Measurements from ENCODE around the gene ARPC5L.

Gene ARPC5L

DNA sequence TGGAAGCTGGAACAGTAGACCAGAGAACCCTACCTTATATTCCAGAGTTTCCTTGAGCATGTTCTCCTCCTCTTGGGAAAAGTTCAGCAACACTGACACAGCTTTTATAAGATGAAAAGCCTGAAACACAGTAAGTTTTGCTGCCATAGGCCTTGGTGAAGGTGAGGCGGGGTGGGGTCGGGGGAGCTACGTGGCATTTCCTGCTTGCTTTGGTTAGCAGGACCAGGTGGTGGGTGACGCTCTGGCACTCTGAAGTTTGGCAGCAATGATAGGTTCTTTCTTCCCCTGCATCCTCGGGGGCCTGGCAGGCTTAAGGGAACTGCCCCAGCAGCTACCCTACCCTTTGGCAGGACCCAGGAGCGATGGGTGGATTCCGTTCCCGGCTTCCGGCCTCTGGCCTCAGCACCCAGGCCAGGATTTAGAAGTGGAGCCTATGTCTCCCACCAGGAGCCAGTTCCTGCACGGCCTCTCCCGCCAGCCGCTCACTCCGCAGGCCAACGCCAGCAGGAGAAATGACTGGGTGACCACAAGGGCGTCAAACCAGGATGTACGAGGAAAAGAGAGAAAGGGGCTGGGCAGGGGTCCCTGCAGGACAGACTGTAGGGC lies 19.3 kb downstream of the ARPC5L start:
- H3K4me3 ChIP-seq (ENCODE audit: low read depth, low read length): no peak overlapping the region
- no peak for DNase-seq (ENCODE audit: low read depth)
- in situ Hi-C loops (cut with HindIII; ENCODE audit: low sequenced_read_pairs): no loop called here
- TF ChIP-seq, protein P1, sequence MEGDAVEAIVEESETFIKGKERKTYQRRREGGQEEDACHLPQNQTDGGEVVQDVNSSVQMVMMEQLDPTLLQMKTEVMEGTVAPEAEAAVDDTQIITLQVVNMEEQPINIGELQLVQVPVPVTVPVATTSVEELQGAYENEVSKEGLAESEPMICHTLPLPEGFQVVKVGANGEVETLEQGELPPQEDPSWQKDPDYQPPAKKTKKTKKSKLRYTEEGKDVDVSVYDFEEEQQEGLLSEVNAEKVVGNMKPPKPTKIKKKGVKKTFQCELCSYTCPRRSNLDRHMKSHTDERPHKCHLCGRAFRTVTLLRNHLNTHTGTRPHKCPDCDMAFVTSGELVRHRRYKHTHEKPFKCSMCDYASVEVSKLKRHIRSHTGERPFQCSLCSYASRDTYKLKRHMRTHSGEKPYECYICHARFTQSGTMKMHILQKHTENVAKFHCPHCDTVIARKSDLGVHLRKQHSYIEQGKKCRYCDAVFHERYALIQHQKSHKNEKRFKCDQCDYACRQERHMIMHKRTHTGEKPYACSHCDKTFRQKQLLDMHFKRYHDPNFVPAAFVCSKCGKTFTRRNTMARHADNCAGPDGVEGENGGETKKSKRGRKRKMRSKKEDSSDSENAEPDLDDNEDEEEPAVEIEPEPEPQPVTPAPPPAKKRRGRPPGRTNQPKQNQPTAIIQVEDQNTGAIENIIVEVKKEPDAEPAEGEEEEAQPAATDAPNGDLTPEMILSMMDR (IDR thresholded peaks at IDR 0.05; ENCODE audit: low read depth, low read length, missing control alignments): no peak

DNA sequence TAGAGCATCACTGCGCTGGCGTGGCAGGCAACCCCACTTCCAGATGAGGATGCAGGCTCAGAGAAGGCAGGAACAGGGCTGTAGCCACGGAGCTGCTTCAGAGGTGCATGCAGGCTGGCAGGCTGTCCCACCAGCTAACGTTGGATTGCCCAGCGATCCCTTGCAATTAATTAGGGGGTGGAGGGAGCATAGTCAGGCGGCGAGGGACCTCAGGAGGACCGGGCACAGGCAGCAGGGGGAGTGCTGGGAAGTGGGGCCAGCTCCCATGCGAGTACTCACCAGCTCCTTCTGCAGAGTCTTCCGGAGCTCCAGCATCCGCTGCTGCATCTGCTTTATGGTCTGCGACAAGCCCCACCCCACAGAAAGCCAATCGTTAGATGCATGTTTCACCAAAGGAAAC lies 20.3 kb downstream of the ARPC5L start:
- TF ChIP-seq, protein P1 (IDR thresholded peaks at IDR 0.05; ENCODE audit: low read depth, low read length, missing control alignments): no peak
- in situ Hi-C loops (cut with HindIII; ENCODE audit: low sequenced_read_pairs): no loop called here
- no peak overlapping the region for H3K4me3 ChIP-seq (ENCODE audit: low read depth, low read length)
- DNase-seq (ENCODE audit: low read depth): no peak

DNA sequence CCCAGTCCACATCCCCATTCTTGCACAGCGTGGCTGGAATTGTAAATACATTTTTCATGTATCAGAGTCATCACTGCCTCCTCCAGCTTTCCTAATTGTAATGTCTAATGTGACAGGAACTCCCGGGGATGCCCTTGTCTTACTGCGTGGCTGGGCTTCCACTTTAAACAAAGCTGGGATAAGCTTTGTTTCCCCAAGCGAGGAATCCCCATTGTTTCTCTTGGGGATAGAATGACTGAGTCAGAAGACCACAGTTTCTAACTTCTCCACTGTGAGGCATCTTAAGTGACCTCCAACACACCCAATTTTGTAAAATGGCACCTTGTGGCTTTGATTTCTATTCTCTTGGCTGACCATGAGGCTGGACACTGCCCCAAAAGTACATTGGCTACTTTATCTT lies 22.4 kb downstream of the ARPC5L start:
- in situ Hi-C loops (cut with HindIII; ENCODE audit: low sequenced_read_pairs): no loop called here
- H3K4me3 ChIP-seq (ENCODE audit: low read depth, low read length): no peak overlapping the region
- TF ChIP-seq, protein P1 (IDR thresholded peaks at IDR 0.05; ENCODE audit: low read depth, low read length, missing control alignments): no peak
- peak; percentile 55 for DNase-seq (ENCODE audit: low read depth)

DNA sequence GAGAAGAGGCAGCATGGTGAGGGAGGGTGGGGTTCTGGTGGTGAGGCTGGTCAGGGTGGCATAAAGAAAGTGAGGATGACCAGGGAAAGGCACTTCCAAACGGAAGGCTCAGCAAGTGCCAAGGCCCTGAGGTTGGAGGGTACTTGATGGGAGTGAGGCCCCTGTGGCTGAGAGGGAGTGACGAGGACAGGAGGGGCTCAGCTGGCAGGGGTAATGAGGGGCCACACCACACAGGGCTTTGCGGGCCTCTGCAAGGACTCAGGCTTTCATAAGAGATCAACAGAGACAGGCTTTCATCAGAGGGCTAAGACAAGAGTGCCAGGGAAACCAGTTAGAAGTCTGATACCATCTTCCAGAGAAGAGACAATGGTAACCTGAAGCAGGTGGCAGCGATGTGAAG lies 23.6 kb downstream of the ARPC5L start:
- no peak overlapping the region for H3K4me3 ChIP-seq (ENCODE audit: low read depth, low read length)
- DNase-seq (ENCODE audit: low read depth): no peak
- in situ Hi-C loops (cut with HindIII; ENCODE audit: low sequenced_read_pairs): no loop called here
- TF ChIP-seq, protein P1 (IDR thresholded peaks at IDR 0.05; ENCODE audit: low read depth, low read length, missing control alignments): no peak

DNA sequence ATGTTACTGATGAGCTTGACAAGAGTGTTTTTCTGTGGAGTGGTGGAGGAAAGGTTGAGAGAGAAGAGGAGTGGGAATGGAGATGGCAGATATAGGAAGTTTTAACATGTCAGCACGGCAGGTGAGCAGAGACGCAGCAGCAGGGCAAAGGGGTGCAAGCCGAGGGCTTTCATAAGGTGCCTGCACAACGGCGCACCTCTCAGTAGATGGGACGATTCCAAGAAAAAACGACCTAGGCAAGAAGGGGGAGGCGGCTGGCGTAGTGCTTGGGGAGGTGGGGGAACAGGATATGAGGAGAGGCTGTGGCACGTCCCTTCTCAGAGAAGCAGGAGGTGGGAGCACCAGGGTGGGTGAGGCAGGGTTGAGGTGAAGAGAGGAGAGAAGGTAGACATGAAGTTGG lies 24.5 kb downstream of the ARPC5L start:
- no peak overlapping the region for H3K4me3 ChIP-seq (ENCODE audit: low read depth, low read length)
- in situ Hi-C loops (cut with HindIII; ENCODE audit: low sequenced_read_pairs): no loop called here
- TF ChIP-seq, protein P1 (IDR thresholded peaks at IDR 0.05; ENCODE audit: low read depth, low read length, missing control alignments): no peak
- DNase-seq (ENCODE audit: low read depth): no peak

DNA sequence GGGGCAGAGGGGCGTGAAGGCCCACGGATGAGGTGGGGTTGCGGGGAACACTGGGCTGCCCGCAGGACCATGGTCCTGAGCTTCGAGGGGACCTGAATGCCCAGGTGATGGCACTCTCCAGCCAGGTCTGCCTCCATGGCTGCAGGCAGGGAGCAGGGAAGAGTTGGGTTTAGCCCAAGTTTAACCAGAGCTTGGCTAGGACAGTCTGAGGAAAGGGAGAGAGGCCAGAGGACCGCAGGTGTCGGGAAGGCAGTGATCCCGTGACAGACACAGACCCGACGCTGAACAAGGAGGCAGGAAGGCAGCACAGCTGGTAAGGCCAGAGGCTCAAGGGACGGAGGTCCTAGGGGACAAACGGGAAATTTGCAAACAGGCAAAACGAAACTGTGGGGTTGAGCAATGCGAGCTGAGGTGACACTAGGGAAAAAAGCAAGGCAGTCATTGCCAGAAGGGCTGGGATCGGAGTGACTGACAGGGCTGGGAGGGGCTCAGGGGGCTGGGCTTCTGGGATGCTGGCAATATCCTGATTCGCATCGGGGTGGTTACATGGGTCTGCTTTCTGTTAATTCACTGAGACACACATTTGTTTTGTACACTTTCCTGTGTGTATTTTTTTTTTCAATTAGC lies 25.0 kb downstream of the ARPC5L start:
- in situ Hi-C loops (cut with HindIII; ENCODE audit: low sequenced_read_pairs): no loop called here
- TF ChIP-seq, protein P1 (IDR thresholded peaks at IDR 0.05; ENCODE audit: low read depth, low read length, missing control alignments): no peak
- DNase-seq (ENCODE audit: low read depth): no peak
- H3K4me3 ChIP-seq (ENCODE audit: low read depth, low read length): no peak overlapping the region
